GM11168 (cell line): Measurements from ENCODE around the gene FNDC11.
"Not testable (repeated sequence)": the region's sequence is repeated elsewhere in the genome, so short reads cannot be mapped to it uniquely, and the experiment has no call there.

Experiments
- in situ Hi-C: fragments of 300-500 bp; cut with MboI; formaldehyde crosslinking; loops from one replicate; pipeline ENCODE4 v1.12.0; 2022; ENCODE audit warnings: low sequenced_read_pairs; ENCODE audit not compliant: unreplicated experiment

The FNDC11 gene

GRCh38 chr20:63591786-63592355 is 37.9 kb downstream of the FNDC11 start:
- in situ Hi-C loops: no loop called here

GRCh38 chr20:63592661-63593060 is 38.7 kb downstream of the FNDC11 start:
- in situ Hi-C loops: no loop called here

- in situ Hi-C loops: no loop called here
These were observed 40.1 kb downstream of the FNDC11 start for GRCh38 chr20:63594043-63594561.

GRCh38 chr20:63595416-63596127 is 41.6 kb downstream of the FNDC11 start:
- in situ Hi-C loops: no loop called here

GRCh38 chr20:63596423-63596822 is 42.5 kb downstream of the FNDC11 start:
- in situ Hi-C loops: no loop called here

GRCh38 chr20:63597651-63598478 is 43.9 kb downstream of the FNDC11 start:
- in situ Hi-C loops: no loop called here

- in situ Hi-C loops: no loop called here
These were observed 44.8 kb downstream of the FNDC11 start for GRCh38 chr20:63598479-63599395.

- in situ Hi-C loops: no loop called here
These were observed 45.6 kb downstream of the FNDC11 start for GRCh38 chr20:63599396-63600050.

GRCh38 chr20:63601679-63602078 is 47.7 kb downstream of the FNDC11 start:
- in situ Hi-C loops: not testable (repeated sequence)

- in situ Hi-C loops: no loop called here
These were observed 48.4 kb downstream of the FNDC11 start for GRCh38 chr20:63602321-63602720.
